Hepatocyte (in vitro differentiated cells): Measurements from ENCODE around the gene GSTA5. TPM values are rescaled to one million over a fixed set of nuclear protein-coding genes. Genes with fewer than 3 reads are reported as not detected.
A peak's percentile ranks its signal among the peaks of the same experiment; 100 is the strongest.
"Not testable (repeated sequence)": the region's sequence is repeated elsewhere in the genome, so short reads cannot be mapped to it uniquely, and the experiment has no call there.

Experiments
- DNase-seq: peaks from one replicate; pipeline ENCODE4 v3.0.0-alpha.2; 2016; ENCODE audit warnings: low spot score
- H2AFZ ChIP-seq: fragments of 200-600 bp; sonication (generic); 2 replicates; pipeline ENCODE4 v1.6.0; 2016; ENCODE audit warnings: antibody characterized with exemption, mild to moderate bottlenecking
- H3K27ac ChIP-seq: fragments of 200-600 bp; sonication (generic); 2 replicates; pipeline ENCODE4 v1.5.1; 2016; ENCODE audit warnings: mild to moderate bottlenecking
- H3K27me3 ChIP-seq: fragments of 200-600 bp; sonication (generic); 2 replicates; pipeline ENCODE4 v1.6.1; 2016
- H3K36me3 ChIP-seq: fragments of 200-600 bp; sonication (generic); replicated peaks from 2 replicates; pipeline ENCODE4 v1.5.1; 2016; ENCODE audit warnings: low read depth; ENCODE audit not compliant: insufficient read depth
- H3K4me1 ChIP-seq: fragments of 200-600 bp; sonication (generic); 2 replicates; pipeline ENCODE4 v1.5.1; 2016; ENCODE audit warnings: mild to moderate bottlenecking, moderate library complexity; ENCODE audit not compliant: insufficient read depth
- H3K4me2 ChIP-seq: fragments of 200-600 bp; sonication (generic); 2 replicates; pipeline ENCODE4 v1.6.0; 2016
- H3K4me3 ChIP-seq: fragments of 200-600 bp; sonication (generic); 2 replicates; pipeline ENCODE4 v1.5.1; 2016; ENCODE audit warnings: mild to moderate bottlenecking
- H3K79me2 ChIP-seq: fragments of 200-600 bp; sonication (generic); 2 replicates; pipeline ENCODE4 v1.6.0; 2017; ENCODE audit warnings: mild to moderate bottlenecking
- H3K9me2 ChIP-seq: fragments of 200-600 bp; sonication (generic); replicated peaks from 2 replicates; pipeline ENCODE4 v1.6.0; 2017; ENCODE audit warnings: mild to moderate bottlenecking; ENCODE audit not compliant: insufficient read depth
- H3K9me3 ChIP-seq: fragments of 200-600 bp; sonication (generic); 2 replicates; pipeline ENCODE4 v1.5.1; 2016; ENCODE audit warnings: low read depth, mild to moderate bottlenecking
- H4K20me1 ChIP-seq: fragments of 200-600 bp; sonication (generic); 2 replicates; pipeline ENCODE4 v1.6.0; 2016; ENCODE audit warnings: mild to moderate bottlenecking; ENCODE audit not compliant: insufficient read depth, poor library complexity, severe bottlenecking
- CTCF ChIP-seq: fragments of 200-600 bp; sonication (generic); IDR thresholded peaks from 2 replicates; pipeline ENCODE4 v1.5.1; 2016; ENCODE audit warnings: antibody characterized with exemption, mild to moderate bottlenecking; ENCODE audit not compliant: poor library complexity
- EZH2 ChIP-seq: fragments of 200-600 bp; sonication (generic); IDR thresholded peaks from 2 replicates; pipeline ENCODE4 v1.6.1; 2016; ENCODE audit warnings: antibody characterized with exemption, mild to moderate bottlenecking, borderline replicate concordance
- EZH2phosphoT487 ChIP-seq: fragments of 200-600 bp; sonication (generic); IDR thresholded peaks from one replicate; pipeline ENCODE4 v1.6.1; 2018; ENCODE audit warnings: antibody characterized with exemption, mild to moderate bottlenecking, low read depth, moderate library complexity; ENCODE audit not compliant: unreplicated experiment, severe bottlenecking
- WGBS: methylation state at CpG from one replicate; pipeline ENCODE4 v1.1.6; 2016; ENCODE audit warnings: low lambda C conversion rate; ENCODE audit errors: missing lambda C conversion rate; 5-methylcytosine and 5-hydroxymethylcytosine counted together
- polyA plus RNA-seq: library from polyadenylated mRNA; unstranded; fragments of >200 nt; fragmentation: Nextera tagmentation; extraction: Ambion mirVana; gene quantifications from 2 replicates; pipeline ENCODE4 v1.2.1, GENCODE V29; 2016
- total RNA-seq: library from RNA; depleted of rRNA; stranded (reverse); fragments of >200 nt; gene quantifications from 2 replicates; pipeline ENCODE4 v1.2.3, GENCODE V29; 2014

Gene GSTA5
- total and polyA plus RNA-seq, 2 experiments from 2014 or later = not detected

- WGBS = 93% methylated on average over 5 of the region's 5 CpGs
- TF ChIP-seq EZH2phosphoT487 = no peak
- TF ChIP-seq EZH2 = no peak
- TF ChIP-seq CTCF = no peak
- no peak overlapping the region for H3K4me3 ChIP-seq
Measured at GRCh38 chr6:52808660-52809059, 32.0 kb downstream of the GSTA5 start.

DNA sequence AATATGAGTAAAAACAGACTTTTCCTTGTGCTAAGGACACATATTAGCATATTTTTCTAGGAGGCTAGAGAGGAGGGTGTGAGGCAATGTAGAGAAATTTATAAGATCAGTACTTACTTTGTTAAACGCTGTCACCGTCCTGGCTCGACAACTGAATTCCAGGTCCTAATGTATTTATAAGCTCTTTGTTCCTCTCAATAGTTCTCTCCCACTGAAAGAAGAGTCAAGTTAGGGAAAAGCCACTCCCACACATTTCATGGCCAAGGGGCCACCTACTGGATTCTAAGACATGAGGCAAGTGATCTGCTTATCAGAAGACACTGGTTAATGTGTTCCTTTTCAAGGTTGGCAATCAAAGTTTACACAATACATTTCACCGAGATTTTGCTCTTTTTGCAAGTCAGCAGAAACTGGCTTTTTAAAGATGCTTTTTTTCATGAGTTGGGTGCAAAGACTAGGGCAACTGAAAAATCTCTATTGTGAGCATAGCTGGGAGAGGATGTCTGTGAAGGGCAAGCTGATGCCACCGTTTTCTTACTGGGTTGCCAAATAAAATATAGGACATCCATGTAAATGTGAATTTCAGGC lies 36.9 kb downstream of the GSTA5 start, which contains the start of gene GSTA1:
Gene GSTA1, minus strand, starts transcription at position 149 of the 588 bp plus-strand sequence. CDS start 4,549 bp downstream, outside the sequence.
- peak; percentile 22 for DNase-seq
- Histone ChIP-seq H3K27ac (peak within 1 kb of the TSS; percentile 13), H3K4me2 (peak within 1 kb of the TSS; percentile 70), H3K4me3 (peak within 1 kb of the TSS; percentile 12), H3K79me2 (peaks cover 20% of the 10 kb centered on the region)
- H2AFZ ChIP-seq, H4K20me1 ChIP-seq, H3K4me1 ChIP-seq, H3K9me2 ChIP-seq, H3K27me3 ChIP-seq, H3K36me3 ChIP-seq, H3K9me3 ChIP-seq: not testable (repeated sequence)
- 39% methylated on average over 5 of the region's 5 CpGs for WGBS

More at GRCh38 chr6:52808660-52809059, 32.0 kb downstream of the GSTA5 start:
- no peak for DNase-seq
- H2AFZ ChIP-seq = no peak overlapping the region
- H3K79me2 ChIP-seq = no peaks in the 10 kb centered on the region
- H3K36me3 ChIP-seq = no peaks in the 10 kb centered on the region
- H3K27me3 ChIP-seq = no peaks in the 10 kb centered on the region
- no peak overlapping the region for H3K27ac ChIP-seq
- H3K9me3 ChIP-seq = no peaks in the 10 kb centered on the region
- no peak overlapping the region for H3K4me2 ChIP-seq
- H3K4me1 ChIP-seq = no peaks in the 10 kb centered on the region
- H4K20me1 ChIP-seq = no peaks in the 10 kb centered on the region
- H3K9me2 ChIP-seq = no peaks in the 10 kb centered on the region

- peak overlapping the region; percentile 13 for H3K27ac ChIP-seq
- peaks cover 20% of the 10 kb centered on the region for H3K79me2 ChIP-seq
- WGBS = 95% methylated on average over 1 of the region's 1 CpG
- no peaks in the 10 kb centered on the region for H3K9me3 ChIP-seq
- DNase-seq = no peak
- peak overlapping the region; percentile 12 for H3K4me3 ChIP-seq
- no peaks in the 10 kb centered on the region for H3K4me1 ChIP-seq
- H4K20me1 ChIP-seq = peaks cover 5% of the 10 kb centered on the region
- TF ChIP-seq EZH2phosphoT487 (no peak), CTCF (no peak), EZH2 (no peak)
- H3K36me3 ChIP-seq = no peaks in the 10 kb centered on the region
- peak overlapping the region; percentile 70 for H3K4me2 ChIP-seq
- no peaks in the 10 kb centered on the region for H3K9me2 ChIP-seq
- no peak overlapping the region for H2AFZ ChIP-seq
- H3K27me3 ChIP-seq = no peaks in the 10 kb centered on the region
Measured at GRCh38 chr6:52802806-52803205, 37.8 kb downstream of the GSTA5 start.

- H3K27me3 ChIP-seq = no peaks in the 10 kb centered on the region
- 75% methylated on average over 2 of the region's 2 CpGs for WGBS
- DNase-seq = no peak
- peak overlapping the region; percentile 70 for H3K4me2 ChIP-seq
- no peak overlapping the region for H3K27ac ChIP-seq
- H3K36me3 ChIP-seq = no peaks in the 10 kb centered on the region
- TF ChIP-seq EZH2phosphoT487 (no peak), EZH2 (no peak), CTCF (no peak)
- no peaks in the 10 kb centered on the region for H3K9me2 ChIP-seq
- H3K9me3 ChIP-seq = no peaks in the 10 kb centered on the region
- peak overlapping the region; percentile 26 for H3K4me3 ChIP-seq
- no peaks in the 10 kb centered on the region for H3K4me1 ChIP-seq
- H4K20me1 ChIP-seq = peaks cover 5% of the 10 kb centered on the region
- peaks cover 20% of the 10 kb centered on the region for H3K79me2 ChIP-seq
- no peak overlapping the region for H2AFZ ChIP-seq
Measured at GRCh38 chr6:52801188-52801841, 39.3 kb downstream of the GSTA5 start.

DNA sequence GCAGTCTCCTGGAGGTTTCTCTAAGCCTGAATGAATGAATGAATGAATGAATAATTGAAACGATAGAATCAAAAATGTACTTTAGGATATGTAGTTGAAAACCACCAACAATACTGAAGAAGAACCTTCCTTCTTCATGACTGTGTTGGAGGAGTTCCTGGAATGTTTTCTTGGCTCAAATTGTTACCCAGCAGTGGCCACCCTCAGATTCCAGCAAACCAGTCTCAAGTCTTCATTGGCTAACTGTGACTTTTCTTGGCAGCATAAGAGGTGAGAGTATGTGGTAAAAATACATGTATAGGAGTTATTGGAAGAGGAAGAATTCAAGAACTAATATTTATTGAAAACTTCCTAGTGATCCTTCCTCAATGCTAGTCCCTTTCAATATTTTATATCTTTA lies 41.3 kb downstream of the GSTA5 start:
- Histone ChIP-seq H3K4me2 (peak overlapping the region; percentile 70), H3K79me2 (peaks cover 20% of the 10 kb centered on the region)
- H3K4me1 ChIP-seq, DNase-seq, H3K9me2 ChIP-seq, H3K36me3 ChIP-seq, H3K9me3 ChIP-seq, H4K20me1 ChIP-seq, H3K4me3 ChIP-seq, H3K27me3 ChIP-seq, H2AFZ ChIP-seq, H3K27ac ChIP-seq: not testable (repeated sequence)
- WGBS = 91% methylated on average over 1 of the region's 1 CpG

DNA sequence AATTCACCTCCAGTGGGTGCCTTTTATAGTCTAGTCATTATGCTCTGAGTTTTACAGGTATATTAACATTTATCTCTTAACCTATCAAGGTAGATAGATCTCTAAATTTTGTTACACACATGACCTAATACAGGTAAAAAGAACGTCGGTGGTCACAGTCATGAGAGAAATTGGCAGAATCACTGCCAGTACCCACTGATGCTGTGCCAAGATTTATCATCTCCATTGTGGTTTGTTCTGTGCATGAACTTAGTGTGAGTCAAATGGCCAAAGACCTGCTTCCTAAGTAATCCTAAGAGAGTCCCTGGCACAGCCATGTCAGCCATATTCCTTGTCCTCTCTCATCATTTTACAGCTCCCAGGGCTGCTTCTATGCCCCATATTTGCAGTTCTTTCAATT lies 46.2 kb downstream of the GSTA5 start:
- not testable (repeated sequence) for H2AFZ ChIP-seq, H3K4me2 ChIP-seq, H3K79me2 ChIP-seq, H3K4me1 ChIP-seq, H3K4me3 ChIP-seq, DNase-seq, H3K27me3 ChIP-seq, H3K9me2 ChIP-seq, H3K9me3 ChIP-seq, H3K36me3 ChIP-seq, H3K27ac ChIP-seq, H4K20me1 ChIP-seq
- 97% methylated on average over 2 of the region's 2 CpGs for WGBS
